ENCODE data around the gene BSDC1.

Gene BSDC1

GRCh38 chr1:32373996-32374592 is 20.1 kb downstream of the BSDC1 start:
- no peak for TF ChIP-seq CTCF (IDR thresholded peaks at IDR 0.05; ENCODE audit: extremely low read depth, missing control alignments)
- no peak for DNase-seq (ENCODE audit: low spot score)

GRCh38 chr1:32372149-32372756 is 22.0 kb downstream of the BSDC1 start:
- peak; percentile 44 for DNase-seq (ENCODE audit: low spot score)
- TF ChIP-seq CTCF (IDR thresholded peaks at IDR 0.05; ENCODE audit: extremely low read depth, missing control alignments): no peak

GRCh38 chr1:32367912-32368635 is 26.2 kb downstream of the BSDC1 start:
- no peak for TF ChIP-seq CTCF (IDR thresholded peaks at IDR 0.05; ENCODE audit: extremely low read depth, missing control alignments)
- no peak for DNase-seq (ENCODE audit: low spot score)

GRCh38 chr1:32365445-32365844 is 28.8 kb downstream of the BSDC1 start:
- TF ChIP-seq CTCF (IDR thresholded peaks at IDR 0.05; ENCODE audit: extremely low read depth, missing control alignments): no peak
- no peak for DNase-seq (ENCODE audit: low spot score)

- TF ChIP-seq CTCF (IDR thresholded peaks at IDR 0.05; ENCODE audit: extremely low read depth, missing control alignments): no peak
- DNase-seq (ENCODE audit: low spot score): no peak
These were observed 29.4 kb downstream of the BSDC1 start for GRCh38 chr1:32364836-32365235.

GRCh38 chr1:32363713-32364112 is 30.5 kb downstream of the BSDC1 start:
- DNase-seq (ENCODE audit: low spot score): no peak
- TF ChIP-seq CTCF (IDR thresholded peaks at IDR 0.05; ENCODE audit: extremely low read depth, missing control alignments): no peak

Data from GM20000 (cell line).